OCI-LY7 (cell line): ENCODE data around the gene NOTCH3. TPM values are rescaled to one million over a fixed set of nuclear protein-coding genes. Genes with fewer than 3 reads are reported as not detected.

Source experiments
- BruUV-seq: library from RNA; stranded (reverse); fragments of 400-500 nt; replicated peaks from 2 replicates; lab custom pipeline; 2021; lab: Mats Ljungman, UMichigan
- CTCF ChIA-PET: fragments of 300-600 bp; sonication (Branson Sonifier 250); formaldehyde crosslinking; loops from one replicate; lab custom pipeline; 2022; ENCODE audit warnings: antibody characterized with exemption; ENCODE audit not compliant: unreplicated experiment; lab: Charles Lee
- POLR2A ChIA-PET: fragments of 300-600 bp; sonication (Branson Sonifier 250); formaldehyde crosslinking; loops from one replicate; lab custom pipeline; 2022; ENCODE audit warnings: antibody characterized with exemption; lab: Charles Lee
- DNase-seq: peaks from one replicate; pipeline ENCODE4 v3.0.0-alpha.2; 2015; ENCODE audit warnings: low spot score
- H2AFZ ChIP-seq: fragments of 200-600 bp; sonication (generic), shearing (Covaris generic); 2 replicates; pipeline ENCODE4 v1.6.1; 2014; ENCODE audit warnings: mild to moderate bottlenecking, antibody characterized with exemption, low read length, moderate library complexity
- H3K27ac ChIP-seq: fragments of 200-600 bp; sonication (generic); 2 replicates; pipeline ENCODE4 v1.5.1; 2014; ENCODE audit warnings: mixed run types, low read depth, mild to moderate bottlenecking, moderate library complexity, low read length, inconsistent platforms; ENCODE audit not compliant: poor library complexity, severe bottlenecking
- H3K36me3 ChIP-seq: fragments of 200-600 bp; sonication (generic); 2 replicates; pipeline ENCODE4 v1.6.1; 2014; ENCODE audit warnings: mild to moderate bottlenecking, antibody characterized with exemption, low read length, moderate library complexity, mixed read lengths; ENCODE audit not compliant: insufficient read depth
- H3K4me1 ChIP-seq: fragments of 200-600 bp; sonication (generic); 2 replicates; pipeline ENCODE4 v1.5.1; 2014; ENCODE audit warnings: mild to moderate bottlenecking, low read length; ENCODE audit not compliant: insufficient read depth, poor library complexity, severe bottlenecking
- H3K4me2 ChIP-seq: fragments of 200-600 bp; sonication (generic); 2 replicates; pipeline ENCODE4 v1.6.1; 2014; ENCODE audit warnings: mild to moderate bottlenecking, low read length
- H3K4me3 ChIP-seq: fragments of 200-600 bp; sonication (generic); 2 replicates; pipeline ENCODE4 v1.5.1; 2014; ENCODE audit warnings: mild to moderate bottlenecking, low read depth, low read length; ENCODE audit not compliant: poor library complexity, severe bottlenecking
- H3K79me2 ChIP-seq: fragments of 200-600 bp; sonication (generic); 2 replicates; pipeline ENCODE4 v1.6.1; 2016; ENCODE audit warnings: low read depth, mild to moderate bottlenecking, low read length, moderate library complexity, mixed read lengths; ENCODE audit not compliant: insufficient read depth
- H3K9me2 ChIP-seq: fragments of 200-600 bp; sonication (generic); 2 replicates; pipeline ENCODE4 v1.6.1; 2016; ENCODE audit warnings: mild to moderate bottlenecking, low read length, mixed read lengths; ENCODE audit not compliant: insufficient read depth
- H3K9me3 ChIP-seq: fragments of 200-600 bp; sonication (generic); 2 replicates; pipeline ENCODE4 v1.6.1; 2014; ENCODE audit warnings: mild to moderate bottlenecking, mixed run types, low read length, mixed read lengths
- H4K20me1 ChIP-seq: fragments of 200-600 bp; sonication (generic); 2 replicates; pipeline ENCODE4 v1.6.1; 2014; ENCODE audit warnings: mild to moderate bottlenecking, antibody characterized with exemption, low read length, moderate library complexity, mixed read lengths; ENCODE audit not compliant: insufficient read depth
- CTCF ChIP-seq: fragments of 200-600 bp; sonication (generic); conservative IDR thresholded peaks from 2 replicates; pipeline ENCODE4 v1.5.1; 2014; ENCODE audit warnings: mild to moderate bottlenecking, antibody characterized with exemption, low read length, moderate library complexity, mixed read lengths
- EZH2phosphoT487 ChIP-seq: fragments of 200-600 bp; sonication (generic); IDR thresholded peaks from 2 replicates; pipeline ENCODE4 v1.6.1; 2018; ENCODE audit warnings: low read depth, borderline replicate concordance, mild to moderate bottlenecking, mixed run types, antibody characterized with exemption, low read length, moderate library complexity, mixed read lengths
- intact Hi-C: fragments of 100-400 bp; cut with micrococcal nuclease; formaldehyde crosslinking; loops from one replicate; pipeline ENCODE4 v1.10.0; 2022; ENCODE audit not compliant: unreplicated experiment
- total RNA-seq, 2 experiments: library from RNA; depleted of rRNA in 1 of 2; stranded (reverse); fragments of >200 nt in 1 of 2; shearing (Covaris generic) in 1 of 2; gene quantifications; 2 replicates each; pipeline ENCODE4 v1.2.3, GENCODE V29; 2014 to 2022

NOTCH3 gene
- total RNA-seq, 2 experiments from 2014 or later = 0.25 TPM; not detected in 1

GRCh38 chr19:15129856-15130585 is 70.8 kb downstream of the NOTCH3 start:
- Histone ChIP-seq H3K79me2 (no peaks in the 10 kb centered on the region), H3K9me3 (no peaks in the 10 kb centered on the region), H3K4me1 (peaks cover 8% of the 10 kb centered on the region), H2AFZ (no peak overlapping the region), H3K4me2 (no peak overlapping the region), H4K20me1 (no peaks in the 10 kb centered on the region), H3K9me2 (no peaks in the 10 kb centered on the region), H3K36me3 (no peaks in the 10 kb centered on the region), H3K27ac (no peak overlapping the region), H3K4me3 (no peak overlapping the region)
- POLR2A ChIA-PET = no interaction called here
- DNase-seq = no peak
- intact Hi-C loops = no loop called here
- TF ChIP-seq CTCF (no peak), EZH2phosphoT487 (no peak)
- BruUV-seq = no TSS peak
- CTCF ChIA-PET = no interaction called here

GRCh38 chr19:15128162-15128770 is 72.5 kb downstream of the NOTCH3 start:
- Histone ChIP-seq H3K36me3 (peaks cover 1% of the 10 kb centered on the region; the same call in 1 of the 2 replicates), H3K4me2 (no peak overlapping the region), H3K4me3 (no peak overlapping the region), H3K4me1 (peaks cover 15% of the 10 kb centered on the region), H3K9me2 (no peaks in the 10 kb centered on the region), H4K20me1 (no peaks in the 10 kb centered on the region), H3K9me3 (no peaks in the 10 kb centered on the region), H3K79me2 (peaks cover 11% of the 10 kb centered on the region; the same call in 1 of the 2 replicates), H3K27ac (no peak overlapping the region), H2AFZ (no peak overlapping the region)
- POLR2A ChIA-PET = no interaction called here
- intact Hi-C loops = no loop called here
- no peak for DNase-seq
- CTCF ChIA-PET = no interaction called here
- no TSS peak for BruUV-seq
- TF ChIP-seq EZH2phosphoT487 (no peak), CTCF (no peak)
